Activated CD4-positive, alpha-beta T cell treated with anti-CD3 and anti-CD28 coated beads, Interleukin-2, amount 50 U/mL, for 4 hours (primary cell): Measurements from ENCODE around the gene ALK.

Experiments
- DNase-seq, 2 experiments: peaks; one replicate each; pipeline ENCODE4 v3.0.0-alpha.2; 2020

ALK gene

GRCh38 chr2:29643196-29643595 is 278.2 kb downstream of the ALK start:
- no peak for DNase-seq

- DNase-seq: no peak
Measured at GRCh38 chr2:29640360-29640759, 281.0 kb downstream of the ALK start.

GRCh38 chr2:29638641-29639040 is 282.7 kb downstream of the ALK start:
- no peak for DNase-seq

- DNase-seq: no peak
Measured at GRCh38 chr2:29634916-29635315, 286.5 kb downstream of the ALK start.

- no peak for DNase-seq
Measured at GRCh38 chr2:29632018-29632417, 289.4 kb downstream of the ALK start.

- DNase-seq: no peak
Measured at GRCh38 chr2:29629495-29629894, 291.9 kb downstream of the ALK start.

GRCh38 chr2:29628862-29629261 is 292.5 kb downstream of the ALK start:
- no peak for DNase-seq

- DNase-seq: no peak
Measured at GRCh38 chr2:29628108-29628745, 293.2 kb downstream of the ALK start.

GRCh38 chr2:29627279-29627711 is 294.1 kb downstream of the ALK start:
- no peak for DNase-seq

GRCh38 chr2:29620890-29621289 is 300.5 kb downstream of the ALK start:
- DNase-seq: no peak

GRCh38 chr2:29619689-29620088 is 301.7 kb downstream of the ALK start:
- no peak for DNase-seq

- no peak for DNase-seq
Measured at GRCh38 chr2:29618024-29618423, 303.4 kb downstream of the ALK start.

GRCh38 chr2:29617351-29617750 is 304.0 kb downstream of the ALK start:
- DNase-seq: no peak

- no peak for DNase-seq
Measured at GRCh38 chr2:29616569-29616968, 304.8 kb downstream of the ALK start.

GRCh38 chr2:29615841-29616240 is 305.5 kb downstream of the ALK start:
- no peak for DNase-seq

- DNase-seq: no peak
Measured at GRCh38 chr2:29615183-29615582, 306.2 kb downstream of the ALK start.

GRCh38 chr2:29614295-29614830 is 307.0 kb downstream of the ALK start:
- DNase-seq: no peak

- no peak for DNase-seq
Measured at GRCh38 chr2:29613792-29614266, 307.6 kb downstream of the ALK start.

GRCh38 chr2:29613067-29613466 is 308.3 kb downstream of the ALK start:
- no peak for DNase-seq

- DNase-seq: no peak
Measured at GRCh38 chr2:29612568-29612967, 308.8 kb downstream of the ALK start.

GRCh38 chr2:29611850-29612249 is 309.5 kb downstream of the ALK start:
- no peak for DNase-seq

GRCh38 chr2:29611261-29611660 is 310.1 kb downstream of the ALK start:
- DNase-seq: no peak

GRCh38 chr2:29610569-29610968 is 310.8 kb downstream of the ALK start:
- DNase-seq: no peak

- no peak for DNase-seq
Measured at GRCh38 chr2:29607038-29607420, 314.4 kb downstream of the ALK start.
